HG02885 (cell line): Measurements from ENCODE around the gene PPM1H.
A peak's percentile ranks its signal among the peaks of the same experiment; 100 is the strongest.

Source experiments
- ATAC-seq: cut with Tn5 transposase; IDR thresholded peaks from one replicate; pipeline ENCODE4 v1.9.1; 2021; ENCODE audit warnings: mild to moderate bottlenecking; ENCODE audit not compliant: unreplicated experiment, poor library complexity

PPM1H gene

DNA sequence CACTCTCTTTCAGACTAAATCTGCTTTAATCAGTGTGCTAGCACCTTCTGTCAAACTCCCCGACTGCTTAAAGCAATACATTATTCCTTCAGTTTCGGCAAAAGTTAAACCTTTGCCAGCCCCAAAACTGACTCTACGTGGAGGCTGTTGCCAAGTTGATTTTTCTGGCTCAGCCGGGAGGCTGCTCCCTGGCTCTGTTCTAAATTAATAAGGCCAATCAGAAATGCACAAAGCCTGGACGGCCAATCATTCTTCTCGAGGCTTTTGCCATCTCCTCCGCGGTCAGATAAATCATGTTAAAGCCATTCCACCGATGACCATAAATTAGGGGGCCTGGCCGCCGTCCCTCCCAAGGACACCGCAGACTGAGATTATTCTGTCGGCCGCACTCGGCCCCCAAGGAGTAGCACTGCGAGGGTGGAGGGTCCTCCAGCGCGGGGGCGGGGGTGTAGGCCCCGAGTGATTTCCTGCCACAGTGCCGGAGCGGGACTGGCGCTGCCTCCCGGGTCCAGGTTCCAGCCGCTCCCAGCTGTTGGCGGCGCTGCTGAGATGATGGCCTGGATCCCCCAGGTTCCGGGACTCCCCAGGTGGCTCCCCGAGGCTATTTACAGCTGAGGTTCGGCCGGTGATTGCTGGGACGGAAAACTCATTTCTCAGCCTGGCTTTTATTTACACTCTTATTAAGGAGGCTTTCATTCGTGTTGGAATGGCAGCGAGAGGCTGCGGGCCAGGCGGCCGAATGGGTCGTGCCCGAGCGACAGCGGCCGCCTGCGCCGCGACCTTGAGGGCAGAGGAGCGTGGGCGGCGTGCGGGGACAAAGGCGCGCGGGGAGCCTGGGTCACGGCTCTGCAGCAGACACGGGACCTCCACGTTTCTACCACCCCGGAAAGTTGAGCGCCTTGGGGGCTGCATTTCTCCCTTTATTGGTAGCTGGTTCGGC, 303.2 kb downstream of the PPM1H start:
- ATAC-seq: peak; percentile 72

GRCh38 chr12:62629971-62630739, 304.8 kb downstream of the PPM1H start:
- ATAC-seq: no peak

DNA sequence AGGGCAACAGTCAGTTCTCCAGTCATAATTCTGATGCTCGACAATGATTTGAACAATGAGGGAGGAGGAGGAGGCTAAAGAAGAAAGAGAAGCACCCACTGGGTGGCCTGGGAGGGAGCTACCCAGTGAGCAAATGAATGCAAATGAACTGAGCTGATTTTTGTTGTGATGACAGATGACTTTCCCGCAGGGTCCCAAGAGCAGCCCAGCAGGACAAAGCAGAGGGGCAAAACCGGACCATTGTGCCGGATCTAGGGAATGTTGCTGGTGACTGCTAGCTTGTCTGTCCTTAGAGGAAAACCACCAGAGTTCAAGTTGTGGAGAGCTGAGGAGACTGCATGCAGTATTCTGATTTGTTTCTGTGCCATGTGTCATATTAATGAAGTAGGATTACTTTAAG, 305.5 kb downstream of the PPM1H start:
- ATAC-seq: no peak

DNA sequence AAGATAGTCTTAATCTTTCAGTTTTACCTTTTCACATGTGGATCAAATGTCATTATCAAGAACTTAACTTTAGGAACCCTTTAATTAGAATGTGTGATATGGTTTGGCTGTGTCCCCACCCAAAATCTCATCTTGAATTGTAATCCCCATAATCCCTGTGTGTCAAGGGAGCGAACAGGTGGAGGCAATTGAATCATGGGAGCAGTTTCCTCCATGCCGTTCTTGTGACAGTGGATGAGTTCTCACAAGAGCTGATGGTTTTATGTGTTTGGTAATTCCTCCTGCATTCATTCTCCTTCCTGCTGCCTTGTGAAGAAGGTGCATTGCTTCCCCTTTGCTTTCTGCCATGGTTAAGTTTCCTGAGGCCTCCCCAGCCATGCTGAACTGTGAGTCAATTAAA, 307.8 kb downstream of the PPM1H start:
- ATAC-seq: no peak

DNA sequence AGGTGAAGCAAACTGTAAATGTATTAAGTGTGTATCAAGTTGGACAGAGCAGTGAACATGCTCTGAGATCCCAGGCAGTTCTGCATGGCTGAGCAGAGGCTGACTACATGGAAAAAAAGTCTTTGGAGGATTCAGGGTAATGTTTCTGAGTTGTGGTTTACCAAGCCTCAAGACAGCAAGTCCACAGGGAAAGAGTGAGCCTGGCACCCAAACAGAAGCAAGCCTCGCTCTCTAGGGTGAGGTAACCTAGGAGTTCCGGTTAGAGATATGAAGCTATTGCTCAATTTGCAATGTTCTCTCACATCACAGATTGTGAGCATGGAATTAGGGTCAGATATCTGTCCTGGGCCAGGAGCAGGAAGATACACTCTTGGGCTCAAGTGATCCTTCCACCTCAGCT, 309.7 kb downstream of the PPM1H start:
- no peak for ATAC-seq

DNA sequence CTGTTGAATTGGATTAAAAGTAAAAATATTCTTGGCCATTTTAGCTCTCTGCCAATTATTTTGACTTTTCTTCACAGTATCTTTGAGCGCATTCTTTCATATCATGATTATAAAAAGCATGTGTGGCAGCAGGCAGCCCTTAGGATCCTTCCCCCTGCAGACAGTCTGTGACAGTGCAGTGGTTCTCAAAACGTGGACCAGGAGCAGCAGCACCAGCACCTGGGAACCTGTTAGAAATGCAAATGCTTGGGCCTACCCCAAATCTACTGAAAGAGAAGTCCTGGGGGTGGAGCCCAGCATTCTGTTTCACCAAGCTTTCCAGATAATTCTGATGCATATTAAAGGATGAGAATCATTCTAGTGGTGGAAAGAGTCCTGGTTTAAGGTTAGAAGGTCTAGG, 312.8 kb downstream of the PPM1H start:
- no peak for ATAC-seq

DNA sequence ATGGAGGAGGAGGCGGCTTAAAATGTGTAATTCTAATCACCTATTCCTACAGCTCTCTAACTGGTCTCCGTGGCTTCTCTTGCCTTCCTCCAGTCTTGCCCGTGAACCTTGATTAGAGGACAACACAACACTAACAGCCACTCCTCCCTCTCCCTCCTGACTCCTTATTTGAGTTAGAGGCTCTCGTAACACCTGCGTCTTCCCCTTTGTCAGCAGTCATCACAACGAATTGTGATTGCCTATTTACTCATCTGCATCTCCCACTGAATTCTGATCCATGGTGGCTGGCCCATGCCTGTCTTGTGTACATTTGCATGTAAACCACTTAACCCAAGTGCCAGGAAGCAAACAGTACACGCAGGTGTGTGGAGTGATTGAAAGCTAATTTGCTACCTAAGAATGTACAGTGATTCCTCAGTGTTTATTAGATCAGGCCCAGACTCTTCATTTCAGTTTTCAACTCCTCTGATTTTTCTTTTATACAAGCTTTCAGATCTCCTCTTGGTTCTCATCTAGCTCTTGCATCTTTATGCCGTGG, 313.8 kb downstream of the PPM1H start:
- ATAC-seq: no peak

DNA sequence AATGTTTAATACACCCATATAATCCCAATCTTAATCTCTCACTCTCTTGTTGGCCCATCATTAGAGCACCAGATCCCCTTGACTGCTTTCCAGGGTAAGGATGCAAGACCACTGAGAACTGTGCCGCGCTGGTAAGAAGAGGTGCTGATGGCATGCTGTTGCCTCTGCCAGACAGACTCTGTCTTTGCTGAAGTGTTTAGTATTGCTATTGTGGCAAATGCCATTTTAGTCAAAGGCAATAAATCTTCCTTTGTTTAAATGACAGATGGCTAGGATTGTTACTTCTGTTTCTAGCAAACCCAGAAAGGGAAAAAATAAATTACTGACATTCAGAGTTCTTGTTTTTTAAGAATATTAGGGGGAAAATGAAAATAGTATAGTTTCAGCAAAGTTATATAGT, 316.0 kb downstream of the PPM1H start:
- no peak for ATAC-seq

DNA sequence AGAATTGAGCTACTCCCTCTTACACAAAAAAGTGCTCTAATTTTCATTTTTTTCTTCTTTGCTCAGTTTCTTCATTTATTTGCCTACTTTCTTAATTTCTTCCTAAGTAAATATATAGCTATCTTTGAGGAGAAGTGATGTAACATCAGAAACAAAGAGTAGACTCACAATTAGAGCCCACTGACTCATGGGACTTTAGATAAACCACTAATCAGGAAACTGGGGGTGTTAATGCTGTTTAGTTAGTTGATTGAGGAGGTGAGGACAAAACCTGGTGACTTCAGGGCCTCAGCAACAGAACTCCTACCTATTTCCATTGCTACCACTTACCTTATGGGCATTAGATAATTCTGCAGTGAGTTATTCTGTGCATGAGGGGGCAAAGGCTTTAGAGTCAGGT, 316.6 kb downstream of the PPM1H start:
- no peak for ATAC-seq

DNA sequence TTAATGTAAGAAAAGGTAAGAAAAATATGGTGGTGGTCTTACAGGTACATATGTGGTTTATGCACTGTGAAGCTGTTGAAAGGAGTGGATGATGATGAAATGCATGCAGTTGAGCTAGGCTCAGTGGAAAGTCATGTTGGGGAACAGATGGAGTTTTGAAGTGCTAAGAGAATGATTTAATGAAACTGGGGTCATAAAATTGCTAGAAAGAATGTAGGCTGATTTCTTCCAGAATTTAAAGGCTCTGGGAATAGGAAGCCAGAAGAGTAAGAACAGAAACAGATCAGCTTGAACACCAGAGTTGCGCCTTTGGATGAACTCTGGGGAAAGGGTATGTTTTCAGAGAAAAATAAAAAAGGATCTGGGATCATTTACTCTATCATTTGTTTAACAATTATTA, 321.9 kb downstream of the PPM1H start:
- ATAC-seq: no peak

GRCh38 chr12:62606654-62607053, 328.3 kb downstream of the PPM1H start:
- ATAC-seq: no peak

DNA sequence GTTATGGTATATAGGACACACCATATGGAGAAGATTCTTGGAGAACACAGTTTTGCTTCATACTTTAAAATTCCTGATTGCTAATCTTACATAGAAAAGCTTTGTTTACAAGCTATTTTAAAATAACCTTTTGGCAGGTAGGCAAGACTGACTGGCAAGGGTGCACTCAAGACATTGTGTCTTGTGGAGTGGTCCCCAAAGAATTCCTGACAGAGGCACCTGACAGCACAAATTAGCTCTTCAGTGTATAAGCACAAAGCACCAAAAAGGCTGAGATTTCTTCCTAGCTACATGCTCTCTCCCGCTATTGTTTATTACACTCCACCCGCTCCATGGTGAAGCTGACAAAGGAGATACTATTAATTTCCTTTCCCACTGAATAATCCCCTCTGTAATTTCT, 329.0 kb downstream of the PPM1H start:
- ATAC-seq: no peak

GRCh38 chr12:62604871-62605270, 330.1 kb downstream of the PPM1H start:
- no peak for ATAC-seq

- ATAC-seq: no peak
Observed at GRCh38 chr12:62604373-62604772, 330.6 kb downstream of the PPM1H start.

- ATAC-seq: no peak
Observed at GRCh38 chr12:62603811-62604098, 331.2 kb downstream of the PPM1H start.

GRCh38 chr12:62603061-62603810, 331.7 kb downstream of the PPM1H start:
- peak; percentile 69 for ATAC-seq

DNA sequence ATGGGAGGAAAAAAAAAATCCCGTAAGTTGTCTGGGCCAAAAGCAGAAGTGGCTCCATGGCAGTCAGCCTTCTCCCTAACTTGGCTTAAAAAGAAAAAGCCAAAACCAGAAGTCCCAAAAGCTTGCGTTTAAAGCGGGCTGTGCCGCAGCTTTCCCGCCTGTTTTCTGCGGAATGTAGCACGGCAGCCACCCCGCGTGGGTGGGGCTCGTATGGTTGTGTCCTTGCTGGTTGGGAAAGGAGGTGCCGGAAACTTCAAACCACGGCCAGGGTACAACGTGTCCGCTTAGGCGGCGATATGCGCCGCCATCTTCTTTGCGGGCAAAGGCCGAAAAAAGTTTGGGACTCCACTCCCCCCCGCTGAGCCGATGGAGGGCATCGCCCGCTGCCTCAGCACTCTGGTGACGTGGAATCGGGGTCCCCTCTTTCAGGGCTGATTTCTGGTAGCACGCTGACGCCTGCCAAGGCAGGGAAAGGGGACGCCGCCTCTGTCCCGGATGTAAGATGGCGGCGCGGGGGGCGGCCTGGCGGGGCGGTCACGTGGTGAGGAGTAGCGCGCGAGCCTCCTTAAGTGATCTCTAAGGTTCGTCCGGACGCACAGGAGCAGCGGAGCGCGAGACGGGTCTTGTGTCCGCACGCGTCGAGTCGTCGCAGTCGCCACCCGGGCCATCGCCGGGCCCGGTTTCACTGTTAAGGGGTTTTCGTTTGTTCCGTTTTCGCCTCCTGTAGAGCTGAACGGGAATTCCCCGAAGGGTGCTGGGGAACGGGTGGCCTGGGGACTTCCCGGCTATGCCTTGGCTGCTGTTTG, 332.5 kb downstream of the PPM1H start:
- peak; percentile 69 for ATAC-seq

- ATAC-seq: no peak
Observed at GRCh38 chr12:62601765-62602164, 333.2 kb downstream of the PPM1H start.

GRCh38 chr12:62599854-62600437, 335.0 kb downstream of the PPM1H start:
- ATAC-seq: no peak

GRCh38 chr12:62598846-62599245, 336.1 kb downstream of the PPM1H start:
- ATAC-seq: no peak
